ENCODE results near the gene PRAME. TPM values are rescaled to one million over a fixed set of nuclear protein-coding genes. Genes with fewer than 3 reads are reported as not detected.

The PRAME gene
- total RNA-seq, 1 donor from 2014 or later: not detected

DNA sequence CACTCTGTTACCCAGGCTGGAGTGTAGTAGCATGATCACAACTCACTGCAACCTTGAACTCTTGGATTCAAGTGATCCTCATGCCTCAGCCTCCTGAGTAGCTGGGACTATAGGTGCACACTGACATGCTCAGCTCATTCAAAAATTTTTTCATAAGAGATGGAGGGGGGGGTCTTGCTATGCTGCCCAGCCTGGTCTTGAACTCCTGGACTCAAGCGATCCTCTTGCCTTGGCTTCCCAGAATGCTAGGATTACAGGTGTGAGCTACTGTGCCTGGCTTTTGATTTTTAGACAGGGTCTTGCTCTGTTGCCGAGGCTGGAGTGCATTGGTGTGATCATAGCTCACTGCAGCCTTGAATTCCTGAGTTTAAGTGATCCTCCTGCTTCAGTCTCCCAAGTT lies 14.0 kb downstream of the PRAME start:
- no peaks in the 10 kb centered on the region for H3K4me1 Mint-ChIP-seq (ENCODE audit: unreplicated experiment)
- H3K27ac Mint-ChIP-seq (ENCODE audit: unreplicated experiment): no peak overlapping the region
- peaks cover 3% of the 10 kb centered on the region for H3K9me3 Mint-ChIP-seq (ENCODE audit: unreplicated experiment)
- DNase-seq (ENCODE audit: extremely low spot score, unreplicated experiment): no peak
- peaks cover 7% of the 10 kb centered on the region for H3K27me3 Mint-ChIP-seq (ENCODE audit: unreplicated experiment)
- H3K36me3 Mint-ChIP-seq (ENCODE audit: unreplicated experiment): no peaks in the 10 kb centered on the region
- TF ChIP-seq, protein P1, sequence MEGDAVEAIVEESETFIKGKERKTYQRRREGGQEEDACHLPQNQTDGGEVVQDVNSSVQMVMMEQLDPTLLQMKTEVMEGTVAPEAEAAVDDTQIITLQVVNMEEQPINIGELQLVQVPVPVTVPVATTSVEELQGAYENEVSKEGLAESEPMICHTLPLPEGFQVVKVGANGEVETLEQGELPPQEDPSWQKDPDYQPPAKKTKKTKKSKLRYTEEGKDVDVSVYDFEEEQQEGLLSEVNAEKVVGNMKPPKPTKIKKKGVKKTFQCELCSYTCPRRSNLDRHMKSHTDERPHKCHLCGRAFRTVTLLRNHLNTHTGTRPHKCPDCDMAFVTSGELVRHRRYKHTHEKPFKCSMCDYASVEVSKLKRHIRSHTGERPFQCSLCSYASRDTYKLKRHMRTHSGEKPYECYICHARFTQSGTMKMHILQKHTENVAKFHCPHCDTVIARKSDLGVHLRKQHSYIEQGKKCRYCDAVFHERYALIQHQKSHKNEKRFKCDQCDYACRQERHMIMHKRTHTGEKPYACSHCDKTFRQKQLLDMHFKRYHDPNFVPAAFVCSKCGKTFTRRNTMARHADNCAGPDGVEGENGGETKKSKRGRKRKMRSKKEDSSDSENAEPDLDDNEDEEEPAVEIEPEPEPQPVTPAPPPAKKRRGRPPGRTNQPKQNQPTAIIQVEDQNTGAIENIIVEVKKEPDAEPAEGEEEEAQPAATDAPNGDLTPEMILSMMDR (IDR thresholded peaks at IDR 0.05): no peak
- no peak overlapping the region for H3K4me3 Mint-ChIP-seq (ENCODE audit: unreplicated experiment)

GRCh38 chr22:22538226-22538989 lies 20.7 kb downstream of the PRAME start:
- peaks cover 3% of the 10 kb centered on the region for H3K9me3 Mint-ChIP-seq (ENCODE audit: unreplicated experiment)
- no peak for DNase-seq (ENCODE audit: extremely low spot score, unreplicated experiment)
- H3K36me3 Mint-ChIP-seq (ENCODE audit: unreplicated experiment): no peaks in the 10 kb centered on the region
- H3K4me3 Mint-ChIP-seq (ENCODE audit: unreplicated experiment): no peak overlapping the region
- H3K4me1 Mint-ChIP-seq (ENCODE audit: unreplicated experiment): no peaks in the 10 kb centered on the region
- H3K27me3 Mint-ChIP-seq (ENCODE audit: unreplicated experiment): peaks cover 4% of the 10 kb centered on the region
- H3K27ac Mint-ChIP-seq (ENCODE audit: unreplicated experiment): no peak overlapping the region
- TF ChIP-seq, protein P1 (IDR thresholded peaks at IDR 0.05): no peak

DNA sequence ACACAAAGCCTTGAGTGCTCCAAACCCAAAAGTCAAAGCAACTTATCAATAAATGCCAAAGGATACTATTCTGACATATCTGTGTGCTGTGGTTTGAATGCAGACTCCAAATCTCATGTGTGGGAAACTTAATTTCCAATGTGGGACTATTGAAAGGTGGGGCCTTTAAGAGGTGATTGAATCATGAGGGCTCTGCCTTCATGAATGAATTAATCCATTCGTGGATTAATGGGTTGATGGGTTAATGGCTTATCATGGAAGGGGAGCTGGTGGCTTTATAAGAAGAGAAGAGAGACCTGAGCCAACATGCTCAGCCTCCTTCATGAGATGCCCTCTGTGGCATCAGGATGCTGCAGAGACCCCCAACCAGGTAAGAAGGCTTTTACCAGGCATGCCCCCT lies 22.1 kb downstream of the PRAME start:
- Mint-ChIP-seq H3K9me3 (ENCODE audit: unreplicated experiment) (peaks cover 3% of the 10 kb centered on the region), H3K4me1 (ENCODE audit: unreplicated experiment) (no peaks in the 10 kb centered on the region), H3K36me3 (ENCODE audit: unreplicated experiment) (no peaks in the 10 kb centered on the region), H3K27ac (ENCODE audit: unreplicated experiment) (no peak overlapping the region), H3K4me3 (ENCODE audit: unreplicated experiment) (no peak overlapping the region), H3K27me3 (ENCODE audit: unreplicated experiment) (peaks cover 4% of the 10 kb centered on the region)
- DNase-seq (ENCODE audit: extremely low spot score, unreplicated experiment): no peak
- TF ChIP-seq, protein P1 (IDR thresholded peaks at IDR 0.05): no peak

- TF ChIP-seq, protein P1 (IDR thresholded peaks at IDR 0.05): no peak
- H3K9me3 Mint-ChIP-seq (ENCODE audit: unreplicated experiment): peaks cover 3% of the 10 kb centered on the region
- DNase-seq (ENCODE audit: extremely low spot score, unreplicated experiment): no peak
- H3K27ac Mint-ChIP-seq (ENCODE audit: unreplicated experiment): no peak overlapping the region
- H3K36me3 Mint-ChIP-seq (ENCODE audit: unreplicated experiment): no peaks in the 10 kb centered on the region
- H3K4me1 Mint-ChIP-seq (ENCODE audit: unreplicated experiment): no peaks in the 10 kb centered on the region
- H3K4me3 Mint-ChIP-seq (ENCODE audit: unreplicated experiment): no peak overlapping the region
- H3K27me3 Mint-ChIP-seq (ENCODE audit: unreplicated experiment): peaks cover 4% of the 10 kb centered on the region
These were observed 22.6 kb downstream of the PRAME start for GRCh38 chr22:22536515-22536914.

DNA sequence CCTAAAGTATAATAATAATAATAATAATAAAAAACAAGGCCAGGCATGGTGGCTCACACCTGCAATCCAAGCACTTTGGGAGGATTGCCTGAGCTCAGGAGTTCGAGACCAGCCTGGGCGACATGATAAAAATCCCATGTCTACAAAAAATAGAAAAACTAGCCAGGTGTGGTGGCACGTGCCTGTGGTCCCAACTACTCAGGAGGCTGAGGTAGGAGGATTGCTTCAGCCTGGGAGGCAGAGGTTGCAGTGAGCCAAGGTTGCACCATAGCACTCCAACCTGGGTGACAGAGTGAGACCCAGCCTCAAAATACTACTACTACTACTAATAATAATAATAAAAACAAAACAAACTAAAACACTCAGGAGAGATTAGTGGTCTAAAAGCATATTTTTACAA lies 23.4 kb downstream of the PRAME start:
- H3K27me3 Mint-ChIP-seq (ENCODE audit: unreplicated experiment): peaks cover 4% of the 10 kb centered on the region

More for the DNA sequence above, 23.4 kb downstream of the PRAME start:
- no peak overlapping the region for H3K27ac Mint-ChIP-seq (ENCODE audit: unreplicated experiment)
- TF ChIP-seq, protein P1 (IDR thresholded peaks at IDR 0.05): no peak
- DNase-seq (ENCODE audit: extremely low spot score, unreplicated experiment): no peak
- no peak overlapping the region for H3K4me3 Mint-ChIP-seq (ENCODE audit: unreplicated experiment)
- no peaks in the 10 kb centered on the region for H3K4me1 Mint-ChIP-seq (ENCODE audit: unreplicated experiment)
- no peaks in the 10 kb centered on the region for H3K36me3 Mint-ChIP-seq (ENCODE audit: unreplicated experiment)
- H3K9me3 Mint-ChIP-seq (ENCODE audit: unreplicated experiment): peaks cover 3% of the 10 kb centered on the region
